GM23338 (cell line): Measurements from ENCODE around the gene KATNAL1.

Experiments used
- CREB1 ChIP-seq: fragments of 250-450 bp; sonication (Bioruptor Pico); IDR thresholded peaks from 2 replicates; pipeline ENCODE4 v1.5.0; 2020; ENCODE audit warnings: low read depth, mild to moderate bottlenecking, moderate library complexity
- EZH2phosphoT487 ChIP-seq: fragments of 200-600 bp; sonication (generic); IDR thresholded peaks from one replicate; pipeline ENCODE4 v1.8.1; 2018; ENCODE audit warnings: antibody characterized with exemption; ENCODE audit not compliant: unreplicated experiment
- JUNB ChIP-seq: IDR thresholded peaks from one replicate; pipeline ENCODE4 v1.6.1; 2016; ENCODE audit warnings: antibody characterized with exemption; ENCODE audit not compliant: unreplicated experiment
- NANOG ChIP-seq: IDR thresholded peaks from 2 replicates; pipeline ENCODE4 v1.6.1; 2016; ENCODE audit warnings: antibody characterized with exemption, borderline replicate concordance
- POLR2AphosphoS5 ChIP-seq: IDR thresholded peaks from 2 replicates; pipeline ENCODE4 v1.6.1; 2016; ENCODE audit warnings: antibody characterized with exemption, low read depth
- TF ChIP-seq, protein P1 (sequence below), 2 experiments: fragments of 200-600 bp in 1 of 2; sonication (generic) in 1 of 2; conservative IDR thresholded peaks; 2 replicates each; pipeline versions ENCODE4 v1.5.1 to v1.6.1; 2016 to 2017; ENCODE audit warnings: antibody characterized with exemption in 2 of 2, low read depth in 2 of 2, mild to moderate bottlenecking in 2 of 2, moderate library complexity in 1 of 2
- TF ChIP-seq, protein P2 (sequence below): fragments of 250-450 bp; sonication (Bioruptor Pico); IDR thresholded peaks from 2 replicates; pipeline ENCODE4 v1.5.0; 2020; ENCODE audit warnings: mild to moderate bottlenecking, moderate library complexity
- TF ChIP-seq, protein P3 (sequence below): IDR thresholded peaks from 2 replicates; pipeline ENCODE4 v1.6.1; 2016; ENCODE audit warnings: antibody characterized with exemption

DNA sequence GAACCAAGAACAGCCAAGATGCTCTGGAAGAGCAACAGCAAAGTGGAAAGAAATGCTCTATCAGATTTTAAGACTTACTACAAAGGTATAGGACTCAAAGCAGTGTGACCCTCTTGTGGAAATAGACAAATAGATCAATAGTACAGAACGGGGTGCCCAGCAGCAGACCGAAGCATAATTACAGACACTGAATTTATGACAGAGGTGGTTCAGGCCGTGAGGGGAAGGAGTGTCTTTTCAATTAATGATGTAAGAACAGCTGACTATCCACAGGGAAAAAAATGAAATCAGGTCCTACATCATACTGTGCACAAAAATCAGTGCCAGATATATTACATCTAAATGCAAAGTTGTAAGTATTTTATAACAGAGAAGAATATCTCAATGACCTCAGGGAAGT is 95.6 kb downstream of the KATNAL1 start:
- no peak for TF ChIP-seq EZH2phosphoT487
- TF ChIP-seq, protein P1, sequence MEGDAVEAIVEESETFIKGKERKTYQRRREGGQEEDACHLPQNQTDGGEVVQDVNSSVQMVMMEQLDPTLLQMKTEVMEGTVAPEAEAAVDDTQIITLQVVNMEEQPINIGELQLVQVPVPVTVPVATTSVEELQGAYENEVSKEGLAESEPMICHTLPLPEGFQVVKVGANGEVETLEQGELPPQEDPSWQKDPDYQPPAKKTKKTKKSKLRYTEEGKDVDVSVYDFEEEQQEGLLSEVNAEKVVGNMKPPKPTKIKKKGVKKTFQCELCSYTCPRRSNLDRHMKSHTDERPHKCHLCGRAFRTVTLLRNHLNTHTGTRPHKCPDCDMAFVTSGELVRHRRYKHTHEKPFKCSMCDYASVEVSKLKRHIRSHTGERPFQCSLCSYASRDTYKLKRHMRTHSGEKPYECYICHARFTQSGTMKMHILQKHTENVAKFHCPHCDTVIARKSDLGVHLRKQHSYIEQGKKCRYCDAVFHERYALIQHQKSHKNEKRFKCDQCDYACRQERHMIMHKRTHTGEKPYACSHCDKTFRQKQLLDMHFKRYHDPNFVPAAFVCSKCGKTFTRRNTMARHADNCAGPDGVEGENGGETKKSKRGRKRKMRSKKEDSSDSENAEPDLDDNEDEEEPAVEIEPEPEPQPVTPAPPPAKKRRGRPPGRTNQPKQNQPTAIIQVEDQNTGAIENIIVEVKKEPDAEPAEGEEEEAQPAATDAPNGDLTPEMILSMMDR (conservative IDR thresholded peaks at IDR 0.05; ENCODE audit: low read depth in 2 of 2), result no peak
- no peak for TF ChIP-seq POLR2AphosphoS5
- no peak for TF ChIP-seq CREB1 (CRISPR knock-in tag)
- TF ChIP-seq, protein P2, sequence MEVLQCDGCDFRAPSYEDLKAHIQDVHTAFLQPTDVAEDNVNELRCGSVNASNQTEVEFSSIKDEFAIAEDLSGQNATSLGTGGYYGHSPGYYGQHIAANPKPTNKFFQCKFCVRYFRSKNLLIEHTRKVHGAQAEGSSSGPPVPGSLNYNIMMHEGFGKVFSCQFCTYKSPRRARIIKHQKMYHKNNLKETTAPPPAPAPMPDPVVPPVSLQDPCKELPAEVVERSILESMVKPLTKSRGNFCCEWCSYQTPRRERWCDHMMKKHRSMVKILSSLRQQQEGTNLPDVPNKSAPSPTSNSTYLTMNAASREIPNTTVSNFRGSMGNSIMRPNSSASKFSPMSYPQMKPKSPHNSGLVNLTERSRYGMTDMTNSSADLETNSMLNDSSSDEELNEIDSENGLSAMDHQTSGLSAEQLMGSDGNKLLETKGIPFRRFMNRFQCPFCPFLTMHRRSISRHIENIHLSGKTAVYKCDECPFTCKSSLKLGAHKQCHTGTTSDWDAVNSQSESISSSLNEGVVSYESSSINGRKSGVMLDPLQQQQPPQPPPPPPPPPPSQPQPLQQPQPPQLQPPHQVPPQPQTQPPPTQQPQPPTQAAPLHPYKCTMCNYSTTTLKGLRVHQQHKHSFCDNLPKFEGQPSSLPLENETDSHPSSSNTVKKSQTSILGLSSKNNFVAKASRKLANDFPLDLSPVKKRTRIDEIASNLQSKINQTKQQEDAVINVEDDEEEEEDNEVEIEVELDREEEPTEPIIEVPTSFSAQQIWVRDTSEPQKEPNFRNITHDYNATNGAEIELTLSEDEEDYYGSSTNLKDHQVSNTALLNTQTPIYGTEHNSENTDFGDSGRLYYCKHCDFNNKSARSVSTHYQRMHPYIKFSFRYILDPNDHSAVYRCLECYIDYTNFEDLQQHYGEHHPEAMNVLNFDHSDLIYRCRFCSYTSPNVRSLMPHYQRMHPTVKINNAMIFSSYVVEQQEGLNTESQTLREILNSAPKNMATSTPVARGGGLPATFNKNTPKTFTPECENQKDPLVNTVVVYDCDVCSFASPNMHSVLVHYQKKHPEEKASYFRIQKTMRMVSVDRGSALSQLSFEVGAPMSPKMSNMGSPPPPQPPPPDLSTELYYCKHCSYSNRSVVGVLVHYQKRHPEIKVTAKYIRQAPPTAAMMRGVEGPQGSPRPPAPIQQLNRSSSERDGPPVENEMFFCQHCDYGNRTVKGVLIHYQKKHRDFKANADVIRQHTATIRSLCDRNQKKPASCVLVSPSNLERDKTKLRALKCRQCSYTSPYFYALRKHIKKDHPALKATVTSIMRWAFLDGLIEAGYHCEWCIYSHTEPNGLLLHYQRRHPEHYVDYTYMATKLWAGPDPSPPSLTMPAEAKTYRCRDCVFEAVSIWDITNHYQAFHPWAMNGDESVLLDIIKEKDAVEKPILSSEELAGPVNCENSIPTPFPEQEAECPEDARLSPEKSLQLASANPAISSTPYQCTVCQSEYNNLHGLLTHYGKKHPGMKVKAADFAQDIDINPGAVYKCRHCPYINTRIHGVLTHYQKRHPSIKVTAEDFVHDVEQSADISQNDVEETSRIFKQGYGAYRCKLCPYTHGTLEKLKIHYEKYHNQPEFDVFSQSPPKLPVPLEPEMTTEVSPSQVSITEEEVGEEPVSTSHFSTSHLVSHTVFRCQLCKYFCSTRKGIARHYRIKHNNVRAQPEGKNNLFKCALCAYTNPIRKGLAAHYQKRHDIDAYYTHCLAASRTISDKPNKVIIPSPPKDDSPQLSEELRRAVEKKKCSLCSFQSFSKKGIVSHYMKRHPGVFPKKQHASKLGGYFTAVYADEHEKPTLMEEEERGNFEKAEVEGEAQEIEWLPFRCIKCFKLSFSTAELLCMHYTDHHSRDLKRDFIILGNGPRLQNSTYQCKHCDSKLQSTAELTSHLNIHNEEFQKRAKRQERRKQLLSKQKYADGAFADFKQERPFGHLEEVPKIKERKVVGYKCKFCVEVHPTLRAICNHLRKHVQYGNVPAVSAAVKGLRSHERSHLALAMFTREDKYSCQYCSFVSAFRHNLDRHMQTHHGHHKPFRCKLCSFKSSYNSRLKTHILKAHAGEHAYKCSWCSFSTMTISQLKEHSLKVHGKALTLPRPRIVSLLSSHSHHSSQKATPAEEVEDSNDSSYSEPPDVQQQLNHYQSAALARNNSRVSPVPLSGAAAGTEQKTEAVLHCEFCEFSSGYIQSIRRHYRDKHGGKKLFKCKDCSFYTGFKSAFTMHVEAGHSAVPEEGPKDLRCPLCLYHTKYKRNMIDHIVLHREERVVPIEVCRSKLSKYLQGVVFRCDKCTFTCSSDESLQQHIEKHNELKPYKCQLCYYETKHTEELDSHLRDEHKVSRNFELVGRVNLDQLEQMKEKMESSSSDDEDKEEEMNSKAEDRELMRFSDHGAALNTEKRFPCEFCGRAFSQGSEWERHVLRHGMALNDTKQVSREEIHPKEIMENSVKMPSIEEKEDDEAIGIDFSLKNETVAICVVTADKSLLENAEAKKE (CRISPR knock-in tag), result no peak
- TF ChIP-seq, protein P3, sequence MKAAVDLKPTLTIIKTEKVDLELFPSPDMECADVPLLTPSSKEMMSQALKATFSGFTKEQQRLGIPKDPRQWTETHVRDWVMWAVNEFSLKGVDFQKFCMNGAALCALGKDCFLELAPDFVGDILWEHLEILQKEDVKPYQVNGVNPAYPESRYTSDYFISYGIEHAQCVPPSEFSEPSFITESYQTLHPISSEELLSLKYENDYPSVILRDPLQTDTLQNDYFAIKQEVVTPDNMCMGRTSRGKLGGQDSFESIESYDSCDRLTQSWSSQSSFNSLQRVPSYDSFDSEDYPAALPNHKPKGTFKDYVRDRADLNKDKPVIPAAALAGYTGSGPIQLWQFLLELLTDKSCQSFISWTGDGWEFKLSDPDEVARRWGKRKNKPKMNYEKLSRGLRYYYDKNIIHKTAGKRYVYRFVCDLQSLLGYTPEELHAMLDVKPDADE, result no peak
- TF ChIP-seq NANOG, result no peak
- no peak for TF ChIP-seq JUNB
